ENCODE results near the gene RPS6KL1.

GRCh38 chr14:74913986-74914573, 9.0 kb downstream of the RPS6KL1 start:
- TF ChIP-seq CTCF (IDR thresholded peaks at IDR 0.05): peak; percentile 68
- TF ChIP-seq EZH2phosphoT487 (IDR thresholded peaks at IDR 0.05): no peak

All from neural progenitor cell (in vitro differentiated cells).